Endometrium (tissue), 2 donors: ENCODE data around the gene GRP.

Experiments
- FAIRE-seq: peaks from 2 replicates; lab custom pipeline; 2012; peaks lifted over from hg19 to GRCh38; lab: Jason Lieb, UNC
- donor health status: control.
- donor health status: control.

Gene GRP

DNA sequence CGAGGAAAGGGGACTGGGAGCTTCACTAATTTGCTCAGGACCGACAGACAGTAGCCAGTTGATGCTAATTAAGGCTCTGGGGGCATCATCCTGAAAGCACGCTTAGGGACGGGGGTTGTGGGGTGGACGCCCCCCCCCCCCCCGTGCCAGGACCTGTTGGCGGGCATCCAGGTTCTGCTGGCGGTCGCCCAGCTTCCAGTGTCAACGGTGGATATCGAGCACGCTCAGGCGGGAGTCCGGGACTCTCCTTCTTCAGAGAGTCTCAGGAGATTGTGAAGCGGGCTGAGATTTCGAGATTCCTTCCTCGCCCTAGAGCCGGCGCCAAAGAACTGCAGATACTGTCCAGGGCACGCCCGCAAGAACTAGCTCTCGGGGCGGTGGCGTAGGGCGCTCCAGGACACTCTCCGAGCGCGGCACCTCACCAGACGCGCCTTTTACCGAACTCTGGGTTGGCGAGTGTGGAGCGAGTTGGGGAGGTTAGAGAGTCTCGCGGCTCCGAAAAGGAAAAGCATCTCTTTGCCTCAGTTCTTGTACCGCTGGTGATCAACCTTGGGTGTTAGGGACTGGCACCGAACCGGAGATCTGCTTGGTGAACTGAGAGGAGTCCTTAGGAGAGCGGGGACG is 47.7 kb downstream of the GRP start:
- FAIRE-seq = no peak

DNA sequence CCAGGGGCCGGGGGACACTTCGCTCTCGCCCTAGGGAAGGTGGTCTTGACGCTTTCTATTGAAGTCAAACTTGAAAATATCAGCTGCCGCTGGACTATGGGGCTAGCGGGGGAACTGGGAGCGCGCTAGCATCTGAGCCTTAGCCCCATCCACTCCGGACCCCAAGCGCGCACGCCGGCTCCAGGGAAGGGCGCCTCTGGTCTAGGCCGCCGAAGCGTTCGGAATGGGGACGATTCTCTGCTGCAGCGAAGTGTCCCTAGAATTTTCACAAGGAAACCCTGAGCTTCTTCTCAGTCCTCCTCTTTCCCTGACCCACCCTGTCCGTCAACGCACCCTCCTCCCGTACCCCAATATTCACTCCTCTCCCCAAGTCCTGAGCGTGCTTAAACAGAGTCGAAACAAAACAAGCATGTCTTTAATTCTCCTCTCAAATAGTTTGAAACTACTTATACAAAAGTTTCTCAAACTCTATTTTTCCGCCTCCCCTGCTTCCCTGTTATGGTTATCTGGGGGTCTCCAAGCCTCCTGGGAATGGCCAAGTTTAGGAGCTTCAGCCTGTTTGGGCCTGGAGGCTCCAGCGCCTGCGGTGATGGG is 48.3 kb downstream of the GRP start:
- FAIRE-seq = no peak

DNA sequence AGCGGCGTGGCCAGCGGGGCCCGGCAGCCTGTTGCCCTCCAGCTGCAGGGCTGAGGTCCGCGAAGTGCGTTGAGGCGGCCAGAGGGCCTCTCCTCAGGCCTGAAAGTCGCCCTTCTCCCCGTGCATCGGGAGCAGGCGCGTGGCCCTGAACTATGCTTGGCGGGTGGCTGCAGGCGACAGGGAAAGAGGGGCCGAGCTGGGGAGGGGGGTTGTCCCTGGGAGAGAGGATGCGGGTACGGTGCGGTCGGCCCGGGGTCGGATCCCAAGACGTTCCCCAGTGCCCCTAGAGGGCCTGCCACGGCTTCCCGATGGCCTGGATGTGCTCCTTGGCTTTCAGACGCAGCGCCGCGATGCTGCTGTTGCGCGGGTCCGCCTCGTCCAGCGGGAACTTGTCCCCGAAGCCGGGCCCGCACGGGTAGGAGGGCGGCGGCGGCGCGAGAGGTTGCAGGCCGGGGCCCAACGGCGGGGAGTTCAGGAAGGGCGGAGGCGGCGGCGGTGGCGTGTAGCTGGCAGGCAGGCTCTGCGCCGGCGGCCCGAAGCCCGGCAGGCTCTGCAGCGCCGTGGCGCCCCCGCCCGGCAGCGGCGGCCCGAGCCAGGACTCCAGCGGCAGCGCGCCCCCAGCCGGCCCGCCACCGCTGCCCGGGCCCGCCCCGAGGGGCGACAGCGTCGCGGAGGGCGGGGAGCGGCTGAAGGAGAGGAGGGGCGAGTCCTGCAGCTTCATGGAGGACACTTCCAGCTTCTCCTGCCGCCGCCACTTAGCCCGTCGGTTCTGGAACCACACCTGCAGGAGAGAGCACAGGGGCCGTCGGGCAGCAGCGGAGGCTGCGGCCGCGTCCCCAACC is 49.0 kb downstream of the GRP start:
- no peak for FAIRE-seq

DNA sequence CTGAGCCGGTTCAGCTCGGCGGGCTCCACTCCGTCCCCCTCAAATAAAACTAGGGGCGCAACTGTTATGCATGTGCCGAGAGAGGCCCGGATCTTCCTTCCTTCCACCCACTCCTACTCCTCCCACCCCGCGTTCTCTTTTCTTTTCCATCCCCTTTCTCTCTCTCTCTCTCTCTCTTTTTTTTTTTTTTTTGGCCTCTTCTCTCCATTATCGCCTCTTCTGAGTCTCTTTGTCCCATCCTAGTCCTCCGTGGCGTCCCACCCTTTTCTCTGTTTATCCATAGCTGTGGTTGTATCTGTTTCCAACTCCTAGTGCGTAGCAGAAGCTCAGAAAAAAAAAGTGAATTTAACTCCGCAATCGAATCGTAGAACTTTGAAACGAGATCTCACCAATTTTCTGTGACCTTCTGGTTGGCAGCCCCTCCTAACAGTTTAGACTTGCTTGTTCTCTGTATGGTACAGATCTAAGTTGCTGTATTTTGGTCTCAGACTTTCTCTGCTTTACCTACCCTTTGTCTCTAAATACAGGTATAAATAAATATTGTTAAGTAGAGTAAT is 49.7 kb downstream of the GRP start:
- no peak for FAIRE-seq

DNA sequence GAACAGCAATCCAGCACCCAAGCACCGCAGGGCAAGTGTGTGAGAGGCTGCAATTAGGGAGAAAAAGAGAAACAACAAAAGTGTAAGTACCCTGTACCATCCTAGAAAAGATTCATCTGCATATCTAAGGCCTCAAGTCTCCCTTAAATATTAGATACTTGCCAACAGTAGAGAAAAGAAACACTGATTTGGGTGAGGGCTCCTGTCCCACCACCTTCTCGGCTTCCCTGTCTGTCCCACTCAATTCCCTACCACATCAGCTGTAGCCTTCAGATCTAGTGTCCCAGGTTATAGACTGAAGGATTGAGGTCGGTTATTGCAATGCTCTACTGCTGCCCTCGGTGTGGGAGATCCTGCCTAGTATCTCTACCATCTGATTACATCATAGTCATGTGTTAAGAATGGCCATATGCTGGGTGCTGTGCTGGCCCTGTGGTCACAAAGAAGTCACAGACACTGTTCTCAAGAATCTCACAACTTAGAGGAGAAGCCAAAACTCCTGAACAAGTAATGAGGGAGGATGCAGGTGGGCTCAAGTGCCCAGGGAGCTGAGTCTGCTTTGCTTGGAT is 50.8 kb downstream of the GRP start:
- no peak for FAIRE-seq

DNA sequence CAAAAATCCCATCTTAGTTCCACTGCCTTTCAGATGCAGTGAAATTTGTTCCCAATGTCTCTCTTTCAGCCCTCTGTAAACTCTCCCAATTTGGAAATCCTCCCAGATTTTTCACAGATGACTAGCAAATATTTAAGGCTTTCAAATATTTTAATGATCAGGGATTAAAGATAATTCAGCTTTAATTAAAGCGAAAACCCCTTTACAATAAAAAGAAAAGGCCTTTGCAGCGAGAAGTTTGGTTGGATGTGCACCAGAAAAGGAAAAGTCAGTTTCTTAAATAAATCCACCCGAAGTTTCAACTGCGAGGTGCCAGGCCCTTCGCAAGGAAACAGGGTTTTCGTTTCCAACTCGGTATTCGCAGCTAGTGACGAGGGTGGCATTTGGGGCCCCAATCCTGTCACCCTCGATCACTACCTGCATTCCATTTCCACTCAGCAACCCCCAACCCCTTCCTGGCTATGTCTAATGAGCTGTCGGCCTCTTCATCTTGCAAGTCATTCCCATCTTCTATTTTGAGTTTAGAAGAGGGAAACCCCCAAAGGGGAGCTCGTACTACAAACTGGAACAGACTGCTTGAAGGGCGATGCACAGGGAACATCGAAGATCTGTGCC is 51.8 kb downstream of the GRP start:
- FAIRE-seq = no peak

GRCh38 chr18:59272221-59272888 is 52.4 kb downstream of the GRP start:
- no peak for FAIRE-seq

DNA sequence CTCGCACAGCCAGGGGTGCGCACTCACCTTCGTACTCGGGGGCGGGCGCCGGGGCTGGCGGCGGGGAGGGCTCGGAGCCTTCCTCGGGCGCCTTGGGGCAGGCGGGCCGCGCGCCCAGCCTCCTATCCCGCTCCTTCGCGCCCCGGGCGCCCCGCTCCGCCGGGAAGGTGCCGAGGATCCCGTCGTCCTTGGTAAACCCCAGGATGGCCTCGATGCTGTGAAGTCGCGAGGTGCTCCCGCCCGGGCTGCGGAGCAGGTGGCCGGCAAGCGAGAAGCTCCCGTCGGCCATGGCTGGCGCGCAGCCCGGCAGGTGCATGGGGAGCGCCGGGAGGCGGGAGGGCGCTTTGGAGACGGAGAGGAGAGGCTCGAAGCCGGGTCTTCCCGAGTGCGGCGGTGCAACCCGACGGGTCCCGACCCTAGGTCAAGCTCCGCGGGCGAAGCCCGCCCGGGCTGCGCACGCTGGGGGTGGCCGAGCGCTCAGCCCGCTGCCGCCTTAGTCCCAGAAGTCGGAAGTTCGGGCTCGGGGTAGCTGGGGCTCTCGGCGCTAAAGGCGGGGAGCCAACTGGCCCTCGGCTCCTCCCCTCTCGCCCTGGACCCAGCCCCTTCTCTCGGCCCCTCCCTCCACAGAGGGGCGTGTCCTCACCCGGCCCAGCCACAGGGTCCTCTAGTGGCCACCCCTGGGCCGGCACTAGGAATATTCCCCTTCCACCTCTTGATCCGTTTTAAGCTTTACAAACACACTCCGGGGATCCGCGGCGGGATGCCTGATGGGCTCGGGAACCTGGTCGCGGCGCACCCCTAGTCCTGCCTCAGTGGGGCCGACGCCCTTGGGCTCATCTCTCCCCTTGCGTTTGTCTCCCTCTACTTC is 53.2 kb downstream of the GRP start, which contains the start of gene RAX:
RAX (minus strand) TSS at position 564 of the 868 bp plus-strand sequence; CDS start at position 316, 248 bp downstream.
- no peak for FAIRE-seq

GRCh38 chr18:59273759-59274532 is 54.0 kb downstream of the GRP start:
- no peak for FAIRE-seq

DNA sequence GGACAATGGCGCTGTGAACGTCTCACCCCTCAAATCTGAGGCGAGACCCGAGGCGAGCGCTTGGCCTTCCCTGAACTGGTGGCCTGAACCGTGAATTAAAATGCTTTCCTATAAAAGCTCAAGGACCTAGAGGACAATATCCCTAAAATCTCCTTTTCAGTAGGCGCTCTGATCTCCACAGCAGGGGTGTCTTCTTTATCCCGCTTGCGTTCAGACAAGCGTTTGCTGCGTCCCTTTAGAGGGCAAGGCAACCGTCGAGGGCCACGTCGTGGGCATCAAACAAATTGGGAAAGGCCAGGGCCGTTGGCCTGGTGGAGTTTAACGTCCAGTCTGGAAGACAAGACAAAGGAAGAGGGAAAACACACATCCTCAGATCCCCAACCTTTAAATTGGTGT is 54.6 kb downstream of the GRP start:
- FAIRE-seq = no peak

DNA sequence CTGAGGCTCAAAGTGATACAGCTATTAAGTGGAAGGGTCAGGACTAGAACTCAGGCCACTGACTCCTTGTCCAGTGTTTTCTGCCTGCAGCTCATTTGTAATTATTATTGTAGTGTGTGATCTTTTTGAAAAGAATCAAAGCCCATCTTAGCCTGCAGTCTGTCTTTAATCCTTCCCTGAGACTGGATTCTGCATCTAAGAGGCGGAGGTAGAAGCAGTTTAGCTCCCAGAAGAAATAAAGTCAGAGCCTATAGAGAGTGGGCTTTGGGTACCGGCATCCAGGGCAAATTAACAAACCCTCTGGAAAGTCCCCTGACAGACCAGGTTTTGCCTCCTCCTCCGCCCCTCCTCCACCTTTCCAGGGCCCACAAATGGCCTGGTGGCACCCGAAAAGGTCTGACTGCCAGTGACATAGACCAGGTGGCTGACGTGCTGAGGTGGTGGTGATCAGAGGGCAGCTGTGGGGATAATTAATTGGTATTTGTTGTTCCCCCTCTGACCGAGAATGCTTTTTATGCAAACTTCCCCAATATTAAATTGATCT is 55.5 kb downstream of the GRP start:
- no peak for FAIRE-seq

GRCh38 chr18:59276047-59276446 is 56.1 kb downstream of the GRP start:
- no peak for FAIRE-seq

DNA sequence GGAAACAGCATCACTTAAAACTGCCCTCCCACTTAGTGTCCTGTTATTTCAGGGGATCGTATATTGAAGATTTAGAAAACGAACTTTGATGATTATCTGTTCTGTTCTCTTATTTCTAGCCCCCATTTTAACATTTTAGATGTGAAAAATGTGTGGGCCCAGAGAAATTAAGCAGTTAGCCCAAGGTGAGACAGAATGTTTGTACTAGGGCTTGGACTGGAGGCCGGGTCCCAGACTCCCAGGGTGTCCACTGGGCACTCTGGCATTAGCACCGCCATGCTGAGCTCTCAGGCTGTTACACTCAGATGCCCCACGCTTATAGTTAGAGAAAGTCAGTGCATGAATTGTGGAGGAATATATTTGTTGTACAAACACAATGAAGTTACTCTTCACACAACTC is 58.8 kb downstream of the GRP start:
- FAIRE-seq = no peak

DNA sequence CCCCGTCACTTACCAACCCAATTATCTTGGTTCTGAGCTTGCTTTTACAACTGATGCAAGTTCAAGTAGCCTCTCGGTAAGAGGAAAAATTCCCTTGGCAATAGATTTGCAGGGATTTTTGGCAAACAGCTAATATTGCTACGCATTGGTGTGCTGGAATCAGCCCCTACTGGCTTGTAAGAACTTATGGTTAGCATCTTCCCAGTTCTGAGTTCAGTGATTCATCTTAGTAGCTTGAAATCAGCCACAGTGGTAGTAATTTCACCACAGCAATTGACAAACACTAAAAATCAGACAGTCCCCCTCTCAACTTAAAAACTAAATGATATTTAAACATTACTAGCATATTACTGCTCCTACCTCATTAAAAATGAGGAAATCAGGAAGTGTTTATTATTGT is 59.2 kb downstream of the GRP start:
- no peak for FAIRE-seq

DNA sequence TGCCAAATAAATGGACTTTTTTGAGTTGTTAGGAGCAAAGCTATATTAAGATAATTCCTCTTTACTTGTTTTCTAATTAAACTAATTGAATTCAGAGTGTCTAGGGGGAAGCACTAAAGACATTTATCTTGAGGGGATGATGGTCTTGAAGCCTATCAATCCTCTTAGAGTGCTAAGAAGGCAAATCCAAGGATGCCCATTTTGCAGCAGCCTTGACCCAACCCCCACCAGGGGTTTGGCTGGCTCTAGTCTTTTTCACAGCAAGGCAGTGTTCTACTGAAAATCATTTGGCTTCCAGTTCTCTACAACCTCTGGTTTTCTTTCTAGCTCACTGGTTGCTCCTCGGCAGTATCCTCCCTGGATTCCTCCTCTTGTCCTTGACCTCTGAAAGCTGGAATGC is 59.8 kb downstream of the GRP start:
- no peak for FAIRE-seq
